ENCODE measurements around the gene KCNK7. TPM values are rescaled to one million over a fixed set of nuclear protein-coding genes. Genes with fewer than 3 reads are reported as not detected.

KCNK7 gene
- total and polyA plus RNA-seq, 2 experiments from 2014 or later, result 0.60 TPM; not detected in 1

GRCh38 chr11:65636108-65637031 lies 40.8 kb upstream of the KCNK7 start:
- no peak overlapping the region; the same call in 1 of the 2 replicates for H3K4me2 ChIP-seq

More at GRCh38 chr11:65636108-65637031, 40.8 kb upstream of the KCNK7 start:
- no peaks in the 10 kb centered on the region; the same call in 1 of the 2 replicates for H4K20me1 ChIP-seq (replicated peaks; ENCODE audit: insufficient read depth)
- no peaks in the 10 kb centered on the region for H3K9me3 Mint-ChIP-seq
- no peaks in the 10 kb centered on the region for H3K27me3 ChIP-seq (ENCODE audit: insufficient read depth)
- peak overlapping the region; percentile 52; the same call in 1 of the 2 replicates for H3K27ac ChIP-seq (ENCODE audit: low read depth)
- peaks cover 18% of the 10 kb centered on the region for H3K4me1 ChIP-seq (ENCODE audit: insufficient read depth)
- H3K79me2 ChIP-seq (replicated peaks; ENCODE audit: insufficient read depth), result no peaks in the 10 kb centered on the region
- H3K4me1 Mint-ChIP-seq, result peaks cover 19% of the 10 kb centered on the region
- peaks cover 20% of the 10 kb centered on the region for H3K36me3 Mint-ChIP-seq (ENCODE audit: low read depth)
- no peak overlapping the region for H2AFZ ChIP-seq
- peak overlapping the region; percentile 62; the same call in 2 of the 3 replicates for H3K4me3 Mint-ChIP-seq
- peaks cover 12% of the 10 kb centered on the region; the same call in 1 of the 2 replicates for H3K36me3 ChIP-seq (ENCODE audit: insufficient read depth)
- peaks cover 23% of the 10 kb centered on the region for H3F3A ChIP-seq (replicated peaks; ENCODE audit: low read depth)
- H3K27me3 Mint-ChIP-seq (ENCODE audit: insufficient read depth, low read depth, poor library complexity), result peaks cover 18% of the 10 kb centered on the region
- TF ChIP-seq ZNF331 (CRISPR knock-in tag; IDR thresholded peaks at IDR 0.05; ENCODE audit: low read depth) (no peak), CREB1 (CRISPR knock-in tag; IDR thresholded peaks at IDR 0.05; ENCODE audit: low read depth) (no peak), REST (IDR thresholded peaks at IDR 0.05; ENCODE audit: unreplicated experiment) (no peak), JUNB (IDR thresholded peaks at IDR 0.05; ENCODE audit: unreplicated experiment) (no peak), POLR2AphosphoS5 (IDR thresholded peaks at IDR 0.05; ENCODE audit: low read depth) (no peak), ZNF114 (CRISPR knock-in tag; IDR thresholded peaks at IDR 0.05) (no peak), NANOG (IDR thresholded peaks at IDR 0.05; ENCODE audit: borderline replicate concordance) (no peak), EZH2phosphoT487 (IDR thresholded peaks at IDR 0.05; ENCODE audit: unreplicated experiment) (no peak), STAT1 (IDR thresholded peaks at IDR 0.05; ENCODE audit: unreplicated experiment) (no peak), EZH2 (IDR thresholded peaks at IDR 0.05; ENCODE audit: low read depth, unreplicated experiment) (no peak)
- TF ChIP-seq, protein P1, sequence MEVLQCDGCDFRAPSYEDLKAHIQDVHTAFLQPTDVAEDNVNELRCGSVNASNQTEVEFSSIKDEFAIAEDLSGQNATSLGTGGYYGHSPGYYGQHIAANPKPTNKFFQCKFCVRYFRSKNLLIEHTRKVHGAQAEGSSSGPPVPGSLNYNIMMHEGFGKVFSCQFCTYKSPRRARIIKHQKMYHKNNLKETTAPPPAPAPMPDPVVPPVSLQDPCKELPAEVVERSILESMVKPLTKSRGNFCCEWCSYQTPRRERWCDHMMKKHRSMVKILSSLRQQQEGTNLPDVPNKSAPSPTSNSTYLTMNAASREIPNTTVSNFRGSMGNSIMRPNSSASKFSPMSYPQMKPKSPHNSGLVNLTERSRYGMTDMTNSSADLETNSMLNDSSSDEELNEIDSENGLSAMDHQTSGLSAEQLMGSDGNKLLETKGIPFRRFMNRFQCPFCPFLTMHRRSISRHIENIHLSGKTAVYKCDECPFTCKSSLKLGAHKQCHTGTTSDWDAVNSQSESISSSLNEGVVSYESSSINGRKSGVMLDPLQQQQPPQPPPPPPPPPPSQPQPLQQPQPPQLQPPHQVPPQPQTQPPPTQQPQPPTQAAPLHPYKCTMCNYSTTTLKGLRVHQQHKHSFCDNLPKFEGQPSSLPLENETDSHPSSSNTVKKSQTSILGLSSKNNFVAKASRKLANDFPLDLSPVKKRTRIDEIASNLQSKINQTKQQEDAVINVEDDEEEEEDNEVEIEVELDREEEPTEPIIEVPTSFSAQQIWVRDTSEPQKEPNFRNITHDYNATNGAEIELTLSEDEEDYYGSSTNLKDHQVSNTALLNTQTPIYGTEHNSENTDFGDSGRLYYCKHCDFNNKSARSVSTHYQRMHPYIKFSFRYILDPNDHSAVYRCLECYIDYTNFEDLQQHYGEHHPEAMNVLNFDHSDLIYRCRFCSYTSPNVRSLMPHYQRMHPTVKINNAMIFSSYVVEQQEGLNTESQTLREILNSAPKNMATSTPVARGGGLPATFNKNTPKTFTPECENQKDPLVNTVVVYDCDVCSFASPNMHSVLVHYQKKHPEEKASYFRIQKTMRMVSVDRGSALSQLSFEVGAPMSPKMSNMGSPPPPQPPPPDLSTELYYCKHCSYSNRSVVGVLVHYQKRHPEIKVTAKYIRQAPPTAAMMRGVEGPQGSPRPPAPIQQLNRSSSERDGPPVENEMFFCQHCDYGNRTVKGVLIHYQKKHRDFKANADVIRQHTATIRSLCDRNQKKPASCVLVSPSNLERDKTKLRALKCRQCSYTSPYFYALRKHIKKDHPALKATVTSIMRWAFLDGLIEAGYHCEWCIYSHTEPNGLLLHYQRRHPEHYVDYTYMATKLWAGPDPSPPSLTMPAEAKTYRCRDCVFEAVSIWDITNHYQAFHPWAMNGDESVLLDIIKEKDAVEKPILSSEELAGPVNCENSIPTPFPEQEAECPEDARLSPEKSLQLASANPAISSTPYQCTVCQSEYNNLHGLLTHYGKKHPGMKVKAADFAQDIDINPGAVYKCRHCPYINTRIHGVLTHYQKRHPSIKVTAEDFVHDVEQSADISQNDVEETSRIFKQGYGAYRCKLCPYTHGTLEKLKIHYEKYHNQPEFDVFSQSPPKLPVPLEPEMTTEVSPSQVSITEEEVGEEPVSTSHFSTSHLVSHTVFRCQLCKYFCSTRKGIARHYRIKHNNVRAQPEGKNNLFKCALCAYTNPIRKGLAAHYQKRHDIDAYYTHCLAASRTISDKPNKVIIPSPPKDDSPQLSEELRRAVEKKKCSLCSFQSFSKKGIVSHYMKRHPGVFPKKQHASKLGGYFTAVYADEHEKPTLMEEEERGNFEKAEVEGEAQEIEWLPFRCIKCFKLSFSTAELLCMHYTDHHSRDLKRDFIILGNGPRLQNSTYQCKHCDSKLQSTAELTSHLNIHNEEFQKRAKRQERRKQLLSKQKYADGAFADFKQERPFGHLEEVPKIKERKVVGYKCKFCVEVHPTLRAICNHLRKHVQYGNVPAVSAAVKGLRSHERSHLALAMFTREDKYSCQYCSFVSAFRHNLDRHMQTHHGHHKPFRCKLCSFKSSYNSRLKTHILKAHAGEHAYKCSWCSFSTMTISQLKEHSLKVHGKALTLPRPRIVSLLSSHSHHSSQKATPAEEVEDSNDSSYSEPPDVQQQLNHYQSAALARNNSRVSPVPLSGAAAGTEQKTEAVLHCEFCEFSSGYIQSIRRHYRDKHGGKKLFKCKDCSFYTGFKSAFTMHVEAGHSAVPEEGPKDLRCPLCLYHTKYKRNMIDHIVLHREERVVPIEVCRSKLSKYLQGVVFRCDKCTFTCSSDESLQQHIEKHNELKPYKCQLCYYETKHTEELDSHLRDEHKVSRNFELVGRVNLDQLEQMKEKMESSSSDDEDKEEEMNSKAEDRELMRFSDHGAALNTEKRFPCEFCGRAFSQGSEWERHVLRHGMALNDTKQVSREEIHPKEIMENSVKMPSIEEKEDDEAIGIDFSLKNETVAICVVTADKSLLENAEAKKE (CRISPR knock-in tag; IDR thresholded peaks at IDR 0.05), result no peak
- TF ChIP-seq, protein P2, sequence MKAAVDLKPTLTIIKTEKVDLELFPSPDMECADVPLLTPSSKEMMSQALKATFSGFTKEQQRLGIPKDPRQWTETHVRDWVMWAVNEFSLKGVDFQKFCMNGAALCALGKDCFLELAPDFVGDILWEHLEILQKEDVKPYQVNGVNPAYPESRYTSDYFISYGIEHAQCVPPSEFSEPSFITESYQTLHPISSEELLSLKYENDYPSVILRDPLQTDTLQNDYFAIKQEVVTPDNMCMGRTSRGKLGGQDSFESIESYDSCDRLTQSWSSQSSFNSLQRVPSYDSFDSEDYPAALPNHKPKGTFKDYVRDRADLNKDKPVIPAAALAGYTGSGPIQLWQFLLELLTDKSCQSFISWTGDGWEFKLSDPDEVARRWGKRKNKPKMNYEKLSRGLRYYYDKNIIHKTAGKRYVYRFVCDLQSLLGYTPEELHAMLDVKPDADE (IDR thresholded peaks at IDR 0.05), result no peak
- TF ChIP-seq, protein P3, sequence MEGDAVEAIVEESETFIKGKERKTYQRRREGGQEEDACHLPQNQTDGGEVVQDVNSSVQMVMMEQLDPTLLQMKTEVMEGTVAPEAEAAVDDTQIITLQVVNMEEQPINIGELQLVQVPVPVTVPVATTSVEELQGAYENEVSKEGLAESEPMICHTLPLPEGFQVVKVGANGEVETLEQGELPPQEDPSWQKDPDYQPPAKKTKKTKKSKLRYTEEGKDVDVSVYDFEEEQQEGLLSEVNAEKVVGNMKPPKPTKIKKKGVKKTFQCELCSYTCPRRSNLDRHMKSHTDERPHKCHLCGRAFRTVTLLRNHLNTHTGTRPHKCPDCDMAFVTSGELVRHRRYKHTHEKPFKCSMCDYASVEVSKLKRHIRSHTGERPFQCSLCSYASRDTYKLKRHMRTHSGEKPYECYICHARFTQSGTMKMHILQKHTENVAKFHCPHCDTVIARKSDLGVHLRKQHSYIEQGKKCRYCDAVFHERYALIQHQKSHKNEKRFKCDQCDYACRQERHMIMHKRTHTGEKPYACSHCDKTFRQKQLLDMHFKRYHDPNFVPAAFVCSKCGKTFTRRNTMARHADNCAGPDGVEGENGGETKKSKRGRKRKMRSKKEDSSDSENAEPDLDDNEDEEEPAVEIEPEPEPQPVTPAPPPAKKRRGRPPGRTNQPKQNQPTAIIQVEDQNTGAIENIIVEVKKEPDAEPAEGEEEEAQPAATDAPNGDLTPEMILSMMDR (conservative IDR thresholded peaks at IDR 0.05; ENCODE audit: low read depth in 2 of 2), result no peak
- no peak overlapping the region for H3K4me3 ChIP-seq
- H3K27ac Mint-ChIP-seq, result peak overlapping the region; percentile 80; the same call in 1 of the 2 replicates
- ATAC-seq, result no peak
- H3K9me2 ChIP-seq (ENCODE audit: insufficient read depth), result no peaks in the 10 kb centered on the region
- DNase-seq (ENCODE audit: low spot score), result no peak

Measured in GM23338 (cell line).